Naive thymus-derived CD4-positive, alpha-beta T cell (primary cell): ENCODE data around the gene CHRNE. TPM values are rescaled to one million over a fixed set of nuclear protein-coding genes. Genes with fewer than 3 reads are reported as not detected.

Experiments used
- polyA plus RNA-seq, 2 donors: library from polyadenylated mRNA; unstranded; fragments of 300-500 nt; fragmentation: Illumina TruSeq; gene quantifications; one replicate each; pipeline ENCODE4 v1.2.3, GENCODE V29; 2021
- total RNA-seq, 6 experiments: library from RNA in 5 of 6; stranded (reverse) in 5 of 6; gene quantifications; 1 replicate in 5 of 6; 2 replicates in 1 of 6; pipeline ENCODE4 v1.2.3 and lab custom pipeline; 2021 to 2026

Gene CHRNE
- total and polyA plus RNA-seq, 7 experiments from 2014 or later: 0.24 to 6.5 (median 0.77) TPM; not detected in 1

Other genes starting within 250 kb of the CHRNE start
- gene PELP1, start 199.0 kb downstream of the CHRNE start, total RNA-seq: 10 to 100 TPM; 41.4 to 80.4 (median 70.0) TPM
- gene PELP1, start 199.0 kb downstream of the CHRNE start, polyA plus RNA-seq: 10 to 100 TPM; 11.6 to 13.2 TPM
- 100 to 1,000 TPM; 270 to 601 (median 377) TPM for gene ARRB2, start 192.5 kb downstream of the CHRNE start, total RNA-seq
- 10 to 100 TPM; 34.8 to 35.0 TPM for gene ARRB2, start 192.5 kb downstream of the CHRNE start, polyA plus RNA-seq
- gene MED11, start 171.7 kb downstream of the CHRNE start, total RNA-seq: 10 to 100 TPM; 10.4 to 32.0 (median 25.5) TPM
- gene MED11, start 171.7 kb downstream of the CHRNE start, polyA plus RNA-seq: 10 to 100 TPM; 43.2 to 73.9 TPM
- 1 to 10 TPM in 2 of 5 experiments, under 1 TPM in 2, not detected in 1; 0.22 to 5.2 (median 1.4) TPM for gene ZMYND15, start 163.3 kb downstream of the CHRNE start, total RNA-seq
- gene ZMYND15, start 163.3 kb downstream of the CHRNE start, polyA plus RNA-seq: not detected
- 10 to 100 TPM in 2 of 5 experiments, 1 to 10 TPM in 3; 2.6 to 68.0 (median 3.4) TPM for gene CXCL16, start 163.2 kb downstream of the CHRNE start, total RNA-seq
- 1 to 10 TPM; 1.2 to 4.4 TPM for gene CXCL16, start 163.2 kb downstream of the CHRNE start, polyA plus RNA-seq
- not detected for gene TM4SF5, start 131.2 kb downstream of the CHRNE start, total RNA-seq
- not detected for gene TM4SF5, start 131.2 kb downstream of the CHRNE start, polyA plus RNA-seq
- 1 to 10 TPM in 1 of 5 experiments, under 1 TPM in 1, not detected in 3; 0.66 to 3.0 TPM for gene VMO1, start 116.7 kb downstream of the CHRNE start, total RNA-seq
- not detected for gene VMO1, start 116.7 kb downstream of the CHRNE start, polyA plus RNA-seq
- under 1 TPM in 1 of 5 experiments, not detected in 4; 0.39 TPM for gene GLTPD2, start 114.1 kb downstream of the CHRNE start, total RNA-seq
- under 1 TPM in 1 of 2 donors, not detected in 1; 0.39 TPM for gene GLTPD2, start 114.1 kb downstream of the CHRNE start, polyA plus RNA-seq
- 100 to 1,000 TPM in 1 of 5 experiments, 10 to 100 TPM in 4; 42.3 to 133 (median 44.0) TPM for gene PSMB6, start 106.9 kb downstream of the CHRNE start, total RNA-seq
- 100 to 1,000 TPM; 215 to 273 TPM for gene PSMB6, start 106.9 kb downstream of the CHRNE start, polyA plus RNA-seq
- gene PLD2, start 95.9 kb downstream of the CHRNE start, total RNA-seq: 10 to 100 TPM; 22.9 to 42.7 (median 26.8) TPM
- 1 to 10 TPM; 1.5 to 2.2 TPM for gene PLD2, start 95.9 kb downstream of the CHRNE start, polyA plus RNA-seq
- gene MINK1, start 69.8 kb downstream of the CHRNE start, total RNA-seq: 100 to 1,000 TPM in 4 of 5 experiments, 10 to 100 TPM in 1; 88.8 to 142 (median 125) TPM
- 10 to 100 TPM in 1 of 2 donors, 1 to 10 TPM in 1; 8.3 to 20.4 TPM for gene MINK1, start 69.8 kb downstream of the CHRNE start, polyA plus RNA-seq
- 10 to 100 TPM in 2 of 5 experiments, 1 to 10 TPM in 2, under 1 TPM in 1; 0.82 to 37.2 (median 5.9) TPM for gene C17orf107, start 3.6 kb downstream of the CHRNE start, total RNA-seq
- 1 to 10 TPM in 1 of 2 donors, under 1 TPM in 1; 0.95 to 1.1 TPM for gene C17orf107, start 3.6 kb downstream of the CHRNE start, polyA plus RNA-seq
- gene GP1BA, start 29.2 kb upstream of the CHRNE start, total RNA-seq: 1 to 10 TPM in 1 of 5 experiments, not detected in 4; 1.6 TPM
- not detected for gene GP1BA, start 29.2 kb upstream of the CHRNE start, polyA plus RNA-seq
- 10 to 100 TPM; 27.0 to 82.6 (median 44.1) TPM for gene SLC25A11, start 36.9 kb upstream of the CHRNE start, total RNA-seq
- gene SLC25A11, start 36.9 kb upstream of the CHRNE start, polyA plus RNA-seq: 10 to 100 TPM; 57.8 to 86.8 TPM
- gene RNF167, start 37.2 kb upstream of the CHRNE start, total RNA-seq: 100 to 1,000 TPM in 4 of 5 experiments, 10 to 100 TPM in 1; 97.3 to 248 (median 148) TPM
- 10 to 100 TPM; 25.3 to 28.0 TPM for gene RNF167, start 37.2 kb upstream of the CHRNE start, polyA plus RNA-seq
- gene PFN1, start 45.4 kb upstream of the CHRNE start, total RNA-seq: 1,000 to 10,000 TPM in 1 of 5 experiments, 100 to 1,000 TPM in 4; 430 to 2,132 (median 445) TPM
- gene PFN1, start 45.4 kb upstream of the CHRNE start, polyA plus RNA-seq: 1,000 to 10,000 TPM; 1,617 to 1,727 TPM
- 10 to 100 TPM; 21.5 to 56.3 (median 31.8) TPM for gene ENO3, start 48.0 kb upstream of the CHRNE start, total RNA-seq
- gene ENO3, start 48.0 kb upstream of the CHRNE start, polyA plus RNA-seq: 1 to 10 TPM in 1 of 2 donors, under 1 TPM in 1; 0.87 to 1.8 TPM
- 10 to 100 TPM; 41.6 to 59.6 (median 42.6) TPM for gene SPAG7, start 64.7 kb upstream of the CHRNE start, total RNA-seq
- gene SPAG7, start 64.7 kb upstream of the CHRNE start, polyA plus RNA-seq: 100 to 1,000 TPM in 1 of 2 donors, 10 to 100 TPM in 1; 96.9 to 119 TPM
- gene CAMTA2, start 84.6 kb upstream of the CHRNE start, total RNA-seq: 10 to 100 TPM; 55.2 to 90.0 (median 64.1) TPM
- 10 to 100 TPM in 1 of 2 donors, 1 to 10 TPM in 1; 9.7 to 20.5 TPM for gene CAMTA2, start 84.6 kb upstream of the CHRNE start, polyA plus RNA-seq
- under 1 TPM in 4 of 5 experiments, not detected in 1; 0.38 to 0.42 (median 0.41) TPM for gene INCA1, start 94.4 kb upstream of the CHRNE start, total RNA-seq
- gene INCA1, start 94.4 kb upstream of the CHRNE start, polyA plus RNA-seq: not detected
- gene KIF1C, start 94.9 kb upstream of the CHRNE start, total RNA-seq: 10 to 100 TPM; 11.5 to 46.5 (median 21.0) TPM
- 1 to 10 TPM; 3.0 to 3.4 TPM for gene KIF1C, start 94.9 kb upstream of the CHRNE start, polyA plus RNA-seq
- under 1 TPM in 4 of 5 experiments, not detected in 1; 0.16 to 0.44 (median 0.28) TPM for gene SLC52A1, start 132.3 kb upstream of the CHRNE start, total RNA-seq
- under 1 TPM in 1 of 2 donors, not detected in 1; 0.14 TPM for gene SLC52A1, start 132.3 kb upstream of the CHRNE start, polyA plus RNA-seq
- gene ZFP3, start 175.4 kb upstream of the CHRNE start, total RNA-seq: 10 to 100 TPM in 2 of 5 experiments, 1 to 10 TPM in 3; 3.5 to 14.8 (median 5.7) TPM
- gene ZFP3, start 175.4 kb upstream of the CHRNE start, polyA plus RNA-seq: 1 to 10 TPM; 1.4 to 1.6 TPM
- 10 to 100 TPM in 3 of 5 experiments, 1 to 10 TPM in 2; 5.1 to 20.3 (median 11.2) TPM for gene ZNF232, start 208.8 kb upstream of the CHRNE start, total RNA-seq
- 10 to 100 TPM in 1 of 2 donors, 1 to 10 TPM in 1; 9.1 to 13.6 TPM for gene ZNF232, start 208.8 kb upstream of the CHRNE start, polyA plus RNA-seq
- gene USP6, start 212.9 kb upstream of the CHRNE start, total RNA-seq: under 1 TPM in 4 of 5 experiments, not detected in 1; 0.05 to 0.19 (median 0.13) TPM
- gene USP6, start 212.9 kb upstream of the CHRNE start, polyA plus RNA-seq: under 1 TPM in 1 of 2 donors, not detected in 1; 0.06 TPM